ENCODE results near the gene PRKCE. TPM values are rescaled to one million over a fixed set of nuclear protein-coding genes. Genes with fewer than 3 reads are reported as not detected.
A peak's percentile ranks its signal among the peaks of the same experiment; 100 is the strongest.

The PRKCE gene
- total RNA-seq, 1 experiment from 2014 or later = 14.0 TPM

- Histone ChIP-seq H3K36me3 (ENCODE audit: control insufficient read depth, insufficient read depth, low read length) (no peaks in the 10 kb centered on the region), H3K27ac (ENCODE audit: low read length) (peak overlapping the region; percentile 7; the same call in 1 of the 2 replicates), H3K4me1 (ENCODE audit: control insufficient read depth, insufficient read depth, low read length) (peaks cover 2% of the 10 kb centered on the region), H3K9me3 (ENCODE audit: control insufficient read depth, insufficient read depth, low read depth, low read length) (no peaks in the 10 kb centered on the region), H3K4me3 (ENCODE audit: low read depth in 2 of 2, low read length in 2 of 2) (no peak overlapping the region), H3K27me3 (ENCODE audit: control insufficient read depth, insufficient read depth, low read length) (no peaks in the 10 kb centered on the region)
- ChIA-PET POLR2A (no interaction called here), CTCF (no interaction called here)
- no peak for DNase-seq (ENCODE audit: low read depth, low spot score)
- in situ Hi-C loops (cut with HindIII; ENCODE audit: low pct_unique_long_range_greater_than_20kb, low sequenced_read_pairs) (no loop called here), intact Hi-C loops (cut with micrococcal nuclease; ENCODE audit: unreplicated experiment) (no loop called here)
- TF ChIP-seq POLR2AphosphoS5 (IDR thresholded peaks at IDR 0.05; ENCODE audit: low read depth, low read length) (no peak), SIN3A (IDR thresholded peaks at IDR 0.05; ENCODE audit: borderline replicate concordance, insufficient read depth, low read depth, low read length) (no peak), TCF7L2 (IDR thresholded peaks at IDR 0.05; ENCODE audit: low read depth, low read length) (no peak)
- TF ChIP-seq, protein P1, sequence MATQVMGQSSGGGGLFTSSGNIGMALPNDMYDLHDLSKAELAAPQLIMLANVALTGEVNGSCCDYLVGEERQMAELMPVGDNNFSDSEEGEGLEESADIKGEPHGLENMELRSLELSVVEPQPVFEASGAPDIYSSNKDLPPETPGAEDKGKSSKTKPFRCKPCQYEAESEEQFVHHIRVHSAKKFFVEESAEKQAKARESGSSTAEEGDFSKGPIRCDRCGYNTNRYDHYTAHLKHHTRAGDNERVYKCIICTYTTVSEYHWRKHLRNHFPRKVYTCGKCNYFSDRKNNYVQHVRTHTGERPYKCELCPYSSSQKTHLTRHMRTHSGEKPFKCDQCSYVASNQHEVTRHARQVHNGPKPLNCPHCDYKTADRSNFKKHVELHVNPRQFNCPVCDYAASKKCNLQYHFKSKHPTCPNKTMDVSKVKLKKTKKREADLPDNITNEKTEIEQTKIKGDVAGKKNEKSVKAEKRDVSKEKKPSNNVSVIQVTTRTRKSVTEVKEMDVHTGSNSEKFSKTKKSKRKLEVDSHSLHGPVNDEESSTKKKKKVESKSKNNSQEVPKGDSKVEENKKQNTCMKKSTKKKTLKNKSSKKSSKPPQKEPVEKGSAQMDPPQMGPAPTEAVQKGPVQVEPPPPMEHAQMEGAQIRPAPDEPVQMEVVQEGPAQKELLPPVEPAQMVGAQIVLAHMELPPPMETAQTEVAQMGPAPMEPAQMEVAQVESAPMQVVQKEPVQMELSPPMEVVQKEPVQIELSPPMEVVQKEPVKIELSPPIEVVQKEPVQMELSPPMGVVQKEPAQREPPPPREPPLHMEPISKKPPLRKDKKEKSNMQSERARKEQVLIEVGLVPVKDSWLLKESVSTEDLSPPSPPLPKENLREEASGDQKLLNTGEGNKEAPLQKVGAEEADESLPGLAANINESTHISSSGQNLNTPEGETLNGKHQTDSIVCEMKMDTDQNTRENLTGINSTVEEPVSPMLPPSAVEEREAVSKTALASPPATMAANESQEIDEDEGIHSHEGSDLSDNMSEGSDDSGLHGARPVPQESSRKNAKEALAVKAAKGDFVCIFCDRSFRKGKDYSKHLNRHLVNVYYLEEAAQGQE (IDR thresholded peaks at IDR 0.05; ENCODE audit: insufficient read depth in 1 of 2, low read depth in 2 of 2, low read length in 1 of 2) = no peak
- TF ChIP-seq, protein P2, sequence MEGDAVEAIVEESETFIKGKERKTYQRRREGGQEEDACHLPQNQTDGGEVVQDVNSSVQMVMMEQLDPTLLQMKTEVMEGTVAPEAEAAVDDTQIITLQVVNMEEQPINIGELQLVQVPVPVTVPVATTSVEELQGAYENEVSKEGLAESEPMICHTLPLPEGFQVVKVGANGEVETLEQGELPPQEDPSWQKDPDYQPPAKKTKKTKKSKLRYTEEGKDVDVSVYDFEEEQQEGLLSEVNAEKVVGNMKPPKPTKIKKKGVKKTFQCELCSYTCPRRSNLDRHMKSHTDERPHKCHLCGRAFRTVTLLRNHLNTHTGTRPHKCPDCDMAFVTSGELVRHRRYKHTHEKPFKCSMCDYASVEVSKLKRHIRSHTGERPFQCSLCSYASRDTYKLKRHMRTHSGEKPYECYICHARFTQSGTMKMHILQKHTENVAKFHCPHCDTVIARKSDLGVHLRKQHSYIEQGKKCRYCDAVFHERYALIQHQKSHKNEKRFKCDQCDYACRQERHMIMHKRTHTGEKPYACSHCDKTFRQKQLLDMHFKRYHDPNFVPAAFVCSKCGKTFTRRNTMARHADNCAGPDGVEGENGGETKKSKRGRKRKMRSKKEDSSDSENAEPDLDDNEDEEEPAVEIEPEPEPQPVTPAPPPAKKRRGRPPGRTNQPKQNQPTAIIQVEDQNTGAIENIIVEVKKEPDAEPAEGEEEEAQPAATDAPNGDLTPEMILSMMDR (IDR thresholded peaks at IDR 0.05) = no peak
- ATAC-seq = no peak
- no TSS peak for BruUV-seq (replicated peaks)
Observed at GRCh38 chr2:45953376-45954027, 302.0 kb downstream of the PRKCE start.

- CTCF ChIA-PET = no interaction called here
- Histone ChIP-seq H3K27ac (ENCODE audit: low read length) (no peak overlapping the region), H3K4me3 (ENCODE audit: low read depth in 2 of 2, low read length in 2 of 2) (no peak overlapping the region), H3K4me1 (ENCODE audit: control insufficient read depth, insufficient read depth, low read length) (peaks cover 3% of the 10 kb centered on the region), H3K27me3 (ENCODE audit: control insufficient read depth, insufficient read depth, low read length) (no peaks in the 10 kb centered on the region), H3K9me3 (ENCODE audit: control insufficient read depth, insufficient read depth, low read depth, low read length) (no peaks in the 10 kb centered on the region), H3K36me3 (ENCODE audit: control insufficient read depth, insufficient read depth, low read length) (no peaks in the 10 kb centered on the region)
- BruUV-seq (replicated peaks) = no TSS peak
- TF ChIP-seq, protein P2 (IDR thresholded peaks at IDR 0.05) = no peak
- no peak for TF ChIP-seq POLR2AphosphoS5 (IDR thresholded peaks at IDR 0.05; ENCODE audit: low read depth, low read length)
- TF ChIP-seq SIN3A (IDR thresholded peaks at IDR 0.05; ENCODE audit: borderline replicate concordance, insufficient read depth, low read depth, low read length) = no peak
- no peak for TF ChIP-seq TCF7L2 (IDR thresholded peaks at IDR 0.05; ENCODE audit: low read depth, low read length)
- TF ChIP-seq, protein P1 (IDR thresholded peaks at IDR 0.05; ENCODE audit: insufficient read depth in 1 of 2, low read depth in 2 of 2, low read length in 1 of 2) = no peak
- intact Hi-C loops (cut with micrococcal nuclease; ENCODE audit: unreplicated experiment) = no loop called here
- no peak for ATAC-seq
- no peak for DNase-seq (ENCODE audit: low read depth, low spot score)
- in situ Hi-C loops (cut with HindIII; ENCODE audit: low pct_unique_long_range_greater_than_20kb, low sequenced_read_pairs) = no loop called here
- POLR2A ChIA-PET = no interaction called here
Observed at GRCh38 chr2:45954233-45954850, 302.9 kb downstream of the PRKCE start.
